Prostate gland (tissue), 2 donors: ENCODE data around the gene NUTM2G.
"Not testable (repeated sequence)": the region's sequence is repeated elsewhere in the genome, so short reads cannot be mapped to it uniquely, and the experiment has no call there.

Source experiments
- CTCF ChIP-seq, 4 experiments: fragments of 200-600 bp in 2 of 4; fragments of 450-650 bp in 2 of 4; sonication (generic) in 2 of 4; IDR thresholded peaks; 1 replicate in 3 of 4; 2 replicates in 1 of 4; pipeline ENCODE4 v1.5.1; 2016 to 2019; ENCODE audit warnings: antibody characterized with exemption in 4 of 4, mild to moderate bottlenecking in 2 of 4, moderate library complexity in 2 of 4
- POLR2AphosphoS5 ChIP-seq: sonication (generic); formaldehyde crosslinking; IDR thresholded peaks from one replicate; pipeline ENCODE4 v1.6.1; 2017; ENCODE audit warnings: antibody characterized with exemption

DNA sequence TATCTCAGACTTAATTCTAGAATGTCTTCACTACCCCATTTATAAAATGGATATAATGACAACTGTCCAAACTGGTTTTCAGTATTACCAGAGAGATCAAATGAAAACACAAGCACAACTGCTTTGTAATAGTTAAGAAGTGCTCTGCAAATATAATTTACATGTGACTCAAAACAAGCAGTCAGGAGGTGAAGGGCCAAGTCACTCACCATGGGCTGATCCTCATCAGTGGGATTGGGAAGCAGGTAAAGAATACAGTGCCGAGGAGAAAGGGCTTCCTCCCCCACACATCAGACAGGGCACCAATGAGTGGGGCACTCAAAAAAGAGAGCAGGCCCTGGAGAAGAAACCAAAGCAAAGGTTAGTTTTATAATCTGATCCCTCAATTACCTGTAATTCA, 20.7 kb downstream of the NUTM2G start:
- not testable (repeated sequence) for TF ChIP-seq CTCF (IDR thresholded peaks at IDR 0.05); POLR2AphosphoS5
